Caco-2 (cell line): ENCODE results near the gene TSSK6. TPM values are rescaled to one million over a fixed set of nuclear protein-coding genes. Genes with fewer than 3 reads are reported as not detected.

Experiments
- BruUV-seq: library from RNA; stranded (reverse); fragments of 400-500 nt; replicated peaks from 2 replicates; lab custom pipeline; 2021; lab: Mats Ljungman, UMichigan
- CTCF ChIA-PET: fragments of 300-600 bp; sonication (Branson Sonifier 250); formaldehyde crosslinking; loops from one replicate; lab custom pipeline; 2022; ENCODE audit warnings: antibody characterized with exemption; lab: Charles Lee
- POLR2A ChIA-PET: fragments of 300-600 bp; sonication (Branson Sonifier 250); formaldehyde crosslinking; loops from one replicate; lab custom pipeline; 2022; ENCODE audit warnings: antibody characterized with exemption; lab: Charles Lee
- DNase-seq, 2 experiments: peaks; one replicate each; pipeline versions ENCODE4 v3.0.0 to v3.0.0-alpha.2; 2020 to 2022
- H3K27me3 ChIP-seq: replicated peaks from 2 replicates; pipeline ENCODE4 v1.6.0; 2011; ENCODE audit warnings: low read length; ENCODE audit not compliant: control insufficient read depth, insufficient read depth
- H3K36me3 ChIP-seq: 2 replicates; pipeline ENCODE4 v1.5.1; 2011; ENCODE audit warnings: low read length; ENCODE audit not compliant: control insufficient read depth, insufficient read depth
- H3K4me1 ChIP-seq: fragments of 250-450 bp; sonication (Bioruptor Pico); 2 replicates; pipeline ENCODE4 v1.5.1; 2020; ENCODE audit warnings: mild to moderate bottlenecking
- H3K4me3 ChIP-seq: 2 replicates; pipeline ENCODE4 v1.5.1; 2011; ENCODE audit warnings: low read depth, mild to moderate bottlenecking, control low read depth, low read length
- H3K9me3 ChIP-seq: fragments of 250-450 bp; sonication (Bioruptor Pico); 2 replicates; pipeline ENCODE4 v1.5.1; 2020; ENCODE audit warnings: mild to moderate bottlenecking, moderate library complexity
- H3K27ac Mint-ChIP-seq: one replicate; pipeline ENCODE4 v1.8.0; 2022; ENCODE audit warnings: mixed read lengths; ENCODE audit not compliant: unreplicated experiment
- H3K27me3 Mint-ChIP-seq: one replicate; pipeline ENCODE4 v1.8.0; 2022; ENCODE audit warnings: mixed read lengths; ENCODE audit not compliant: insufficient read depth, unreplicated experiment
- H3K36me3 Mint-ChIP-seq: one replicate; pipeline ENCODE4 v1.8.0; 2022; ENCODE audit warnings: mild to moderate bottlenecking, mixed read lengths; ENCODE audit not compliant: insufficient read depth, unreplicated experiment
- H3K4me1 Mint-ChIP-seq: one replicate; pipeline ENCODE4 v1.8.0; 2022; ENCODE audit warnings: low read depth, mixed read lengths; ENCODE audit not compliant: unreplicated experiment
- H3K4me3 Mint-ChIP-seq: one replicate; pipeline ENCODE4 v1.8.0; 2022; ENCODE audit warnings: mild to moderate bottlenecking, moderate library complexity, mixed read lengths; ENCODE audit not compliant: unreplicated experiment
- H3K9me3 Mint-ChIP-seq: one replicate; pipeline ENCODE4 v1.8.0; 2022; ENCODE audit warnings: mixed read lengths; ENCODE audit not compliant: unreplicated experiment
- intact Hi-C: fragments of 100-400 bp; cut with micrococcal nuclease; formaldehyde crosslinking; loops from one replicate; pipeline ENCODE4 v1.10.0; 2022; ENCODE audit not compliant: unreplicated experiment
- total RNA-seq: library from RNA; stranded (reverse); gene quantifications from 2 replicates; pipeline ENCODE4 v1.2.3, GENCODE V29; 2022
- TF ChIP-seq, protein P1 (sequence below), 2 experiments: fragments of 200-600 bp in 1 of 2; IDR thresholded peaks; 1 replicate in 1 of 2; 2 replicates in 1 of 2; pipeline versions ENCODE4 v1.5.1 to v1.8.0; 2011 to 2022; ENCODE audit warnings: antibody characterized with exemption in 1 of 2, control low read depth in 1 of 2, inconsistent platforms in 1 of 2, low read depth in 1 of 2, low read length in 1 of 2, mild to moderate bottlenecking in 1 of 2, moderate library complexity in 1 of 2; ENCODE audit not compliant: insufficient read depth in 1 of 2, severe bottlenecking in 1 of 2, unreplicated experiment in 1 of 2

TSSK6 gene
- total RNA-seq, 1 experiment from 2014 or later = 3.8 TPM

DNA sequence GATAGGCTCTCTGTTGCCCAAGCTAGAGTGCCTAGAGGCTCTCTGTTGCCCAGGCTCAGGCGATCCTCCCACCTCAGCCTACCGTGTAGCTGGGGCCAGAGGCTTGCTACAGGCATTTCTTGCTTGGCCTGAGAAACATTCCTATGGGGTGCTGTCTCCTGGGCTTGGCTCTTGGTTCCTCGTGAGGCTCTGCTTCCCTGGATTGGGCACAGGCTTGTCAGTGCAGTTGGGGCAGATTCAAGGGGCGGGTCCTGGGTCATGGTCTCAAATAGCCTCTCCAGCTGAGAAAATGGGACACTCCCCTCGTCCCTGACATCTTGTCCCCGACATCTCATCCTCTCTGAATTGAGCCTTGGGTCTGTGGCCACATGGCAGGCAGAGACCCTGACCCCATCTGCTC lies 4.9 kb downstream of the TSSK6 start:
- CTCF ChIA-PET = no interaction called here
- no peaks in the 10 kb centered on the region for H3K9me3 Mint-ChIP-seq
- no TSS peak for BruUV-seq

DNA sequence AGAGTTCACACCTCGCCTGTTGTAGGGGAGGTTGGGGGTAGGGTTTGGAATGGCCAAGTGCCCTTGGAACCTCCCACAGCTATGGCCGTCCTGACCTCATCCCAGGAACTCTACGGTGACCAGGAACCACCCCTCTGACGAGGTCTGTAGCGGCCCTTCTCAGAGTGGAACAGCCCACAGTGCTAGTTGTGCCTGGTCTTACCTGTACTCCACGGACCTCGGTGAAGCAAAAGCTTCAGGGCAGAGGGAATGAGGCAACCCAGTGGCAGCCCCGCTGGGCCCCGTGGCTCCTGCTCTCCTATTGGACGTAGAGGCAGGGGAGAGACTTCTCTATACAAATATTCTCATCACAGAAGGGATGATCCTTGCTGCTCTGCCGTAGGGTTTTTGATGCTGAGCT lies 7.1 kb downstream of the TSSK6 start:
- Mint-ChIP-seq H3K27me3 (no peaks in the 10 kb centered on the region), H3K4me3 (no peak overlapping the region), H3K27ac (no peak overlapping the region), H3K9me3 (no peaks in the 10 kb centered on the region), H3K36me3 (peaks cover 89% of the 10 kb centered on the region), H3K4me1 (no peaks in the 10 kb centered on the region)
- Histone ChIP-seq H3K4me3 (no peak overlapping the region), H3K9me3 (no peaks in the 10 kb centered on the region), H3K36me3 (no peaks in the 10 kb centered on the region), H3K27me3 (no peaks in the 10 kb centered on the region), H3K4me1 (no peaks in the 10 kb centered on the region)
- no peak for DNase-seq
- ChIA-PET CTCF (no interaction called here), POLR2A (no interaction called here)
- TF ChIP-seq, protein P1, sequence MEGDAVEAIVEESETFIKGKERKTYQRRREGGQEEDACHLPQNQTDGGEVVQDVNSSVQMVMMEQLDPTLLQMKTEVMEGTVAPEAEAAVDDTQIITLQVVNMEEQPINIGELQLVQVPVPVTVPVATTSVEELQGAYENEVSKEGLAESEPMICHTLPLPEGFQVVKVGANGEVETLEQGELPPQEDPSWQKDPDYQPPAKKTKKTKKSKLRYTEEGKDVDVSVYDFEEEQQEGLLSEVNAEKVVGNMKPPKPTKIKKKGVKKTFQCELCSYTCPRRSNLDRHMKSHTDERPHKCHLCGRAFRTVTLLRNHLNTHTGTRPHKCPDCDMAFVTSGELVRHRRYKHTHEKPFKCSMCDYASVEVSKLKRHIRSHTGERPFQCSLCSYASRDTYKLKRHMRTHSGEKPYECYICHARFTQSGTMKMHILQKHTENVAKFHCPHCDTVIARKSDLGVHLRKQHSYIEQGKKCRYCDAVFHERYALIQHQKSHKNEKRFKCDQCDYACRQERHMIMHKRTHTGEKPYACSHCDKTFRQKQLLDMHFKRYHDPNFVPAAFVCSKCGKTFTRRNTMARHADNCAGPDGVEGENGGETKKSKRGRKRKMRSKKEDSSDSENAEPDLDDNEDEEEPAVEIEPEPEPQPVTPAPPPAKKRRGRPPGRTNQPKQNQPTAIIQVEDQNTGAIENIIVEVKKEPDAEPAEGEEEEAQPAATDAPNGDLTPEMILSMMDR (IDR thresholded peaks at IDR 0.05; ENCODE audit: insufficient read depth in 1 of 2, low read depth in 1 of 2, low read length in 1 of 2, severe bottlenecking in 1 of 2, unreplicated experiment in 1 of 2) = no peak
- intact Hi-C loops = no loop called here
- BruUV-seq = no TSS peak

More for the DNA sequence above, 4.9 kb downstream of the TSSK6 start:
- POLR2A ChIA-PET = no interaction called here
- intact Hi-C loops = no loop called here
- Mint-ChIP-seq H3K4me1 (no peaks in the 10 kb centered on the region), H3K36me3 (peaks cover 79% of the 10 kb centered on the region), H3K4me3 (no peak overlapping the region), H3K27me3 (no peaks in the 10 kb centered on the region), H3K27ac (peak overlapping the region; percentile 58)
- DNase-seq = no peak
- TF ChIP-seq, protein P1 (IDR thresholded peaks at IDR 0.05; ENCODE audit: insufficient read depth in 1 of 2, low read depth in 1 of 2, low read length in 1 of 2, severe bottlenecking in 1 of 2, unreplicated experiment in 1 of 2) = no peak
- Histone ChIP-seq H3K9me3 (no peaks in the 10 kb centered on the region), H3K4me3 (no peak overlapping the region), H3K27me3 (no peaks in the 10 kb centered on the region), H3K36me3 (no peaks in the 10 kb centered on the region), H3K4me1 (no peaks in the 10 kb centered on the region)

DNA sequence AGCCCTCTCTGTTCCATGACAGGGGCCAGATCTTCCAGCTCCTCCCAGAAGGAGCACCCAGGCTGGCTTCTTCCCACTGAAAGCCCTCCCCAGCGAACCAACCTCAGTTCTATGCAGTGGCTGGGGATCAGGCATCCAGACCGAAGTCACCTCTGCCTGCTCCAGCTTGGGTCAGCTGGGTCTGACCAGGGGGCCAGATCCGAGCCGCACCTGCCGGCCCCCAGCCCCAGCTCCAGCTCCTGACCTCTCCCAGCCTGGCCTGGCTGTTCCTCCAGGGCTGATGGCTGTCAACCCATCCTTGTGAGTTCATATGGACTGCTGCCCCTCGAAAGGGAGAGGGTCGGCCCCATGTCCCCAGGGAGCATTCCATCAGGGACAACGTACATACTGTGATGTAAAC lies 8.0 kb downstream of the TSSK6 start:
- no peaks in the 10 kb centered on the region for H3K4me1 Mint-ChIP-seq
- H3K27me3 Mint-ChIP-seq = no peaks in the 10 kb centered on the region
- ChIA-PET POLR2A (no interaction called here), CTCF (no interaction called here)
- intact Hi-C loops = no loop called here
- no peak overlapping the region for H3K4me3 Mint-ChIP-seq
- Histone ChIP-seq H3K9me3 (no peaks in the 10 kb centered on the region), H3K4me1 (no peaks in the 10 kb centered on the region), H3K4me3 (no peak overlapping the region), H3K27me3 (no peaks in the 10 kb centered on the region), H3K36me3 (no peaks in the 10 kb centered on the region; the same call in 1 of the 2 replicates)
- H3K27ac Mint-ChIP-seq = no peak overlapping the region
- TF ChIP-seq, protein P1 (IDR thresholded peaks at IDR 0.05; ENCODE audit: insufficient read depth in 1 of 2, low read depth in 1 of 2, low read length in 1 of 2, severe bottlenecking in 1 of 2, unreplicated experiment in 1 of 2) = no peak
- DNase-seq = no peak
- no TSS peak for BruUV-seq
- H3K9me3 Mint-ChIP-seq = no peaks in the 10 kb centered on the region
- H3K36me3 Mint-ChIP-seq = peaks cover 95% of the 10 kb centered on the region
